Superior temporal gyrus (tissue), 1 donor: ENCODE results near the gene OPA3.

Experiments
- DNase-seq: peaks from one replicate; pipeline ENCODE4 v3.0.0-alpha.2; 2016; ENCODE audit errors: extremely low spot score

OPA3 gene

GRCh38 chr19:45505151-45505995 is 79.2 kb downstream of the OPA3 start:
- no peak for DNase-seq

DNA sequence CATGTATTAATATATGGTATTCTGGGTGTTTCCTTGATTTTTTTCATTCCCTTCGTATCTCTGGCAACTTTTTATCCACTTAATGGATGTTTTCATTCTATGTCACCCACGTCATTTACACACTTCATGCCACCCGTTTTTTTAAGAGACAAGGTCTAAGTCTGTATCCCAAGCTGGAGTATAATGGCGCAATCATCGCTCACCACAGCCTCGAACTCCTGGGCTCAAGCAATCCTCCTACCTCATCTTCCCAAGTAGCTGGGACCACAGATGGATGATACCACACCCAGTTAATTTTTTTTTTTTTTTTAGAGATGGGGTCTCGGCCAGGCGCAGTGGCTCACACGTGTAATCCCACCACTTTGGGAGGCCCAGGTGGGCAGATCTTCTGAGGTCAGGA is 80.7 kb downstream of the OPA3 start:
- DNase-seq = no peak

DNA sequence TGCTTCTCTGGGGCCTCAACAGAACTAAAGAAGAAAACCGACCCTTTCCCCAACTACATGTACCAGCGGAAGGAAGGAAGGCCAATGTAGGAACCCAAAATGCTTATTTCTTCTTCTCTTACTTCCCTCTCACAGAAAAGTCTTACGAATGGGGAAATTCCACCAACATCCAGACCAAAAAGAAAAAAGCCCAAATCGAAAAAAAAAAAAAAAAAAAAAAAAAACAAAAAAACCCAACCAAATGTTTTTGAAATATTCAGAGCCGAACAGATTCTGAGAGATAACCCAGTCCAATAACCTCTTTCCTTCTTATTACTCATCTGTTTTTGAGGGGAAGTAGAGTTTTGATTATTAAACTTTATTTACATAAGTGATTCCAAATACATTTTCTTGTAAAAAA is 82.5 kb downstream of the OPA3 start:
- DNase-seq = no peak

DNA sequence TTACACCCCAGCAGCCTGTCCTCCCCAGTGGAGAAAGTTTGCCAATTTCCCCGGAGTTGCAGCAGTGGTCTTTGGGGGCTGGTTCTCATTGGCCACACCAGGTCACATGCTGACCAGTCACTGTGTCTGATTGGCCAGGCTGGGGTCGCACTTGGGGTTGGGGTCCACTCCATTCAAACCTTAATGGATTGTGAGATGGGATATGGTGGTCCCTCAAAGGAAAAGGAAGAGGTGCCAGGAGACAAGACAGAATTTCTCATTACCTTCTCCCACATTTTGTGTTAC is 82.9 kb downstream of the OPA3 start:
- no peak for DNase-seq

DNA sequence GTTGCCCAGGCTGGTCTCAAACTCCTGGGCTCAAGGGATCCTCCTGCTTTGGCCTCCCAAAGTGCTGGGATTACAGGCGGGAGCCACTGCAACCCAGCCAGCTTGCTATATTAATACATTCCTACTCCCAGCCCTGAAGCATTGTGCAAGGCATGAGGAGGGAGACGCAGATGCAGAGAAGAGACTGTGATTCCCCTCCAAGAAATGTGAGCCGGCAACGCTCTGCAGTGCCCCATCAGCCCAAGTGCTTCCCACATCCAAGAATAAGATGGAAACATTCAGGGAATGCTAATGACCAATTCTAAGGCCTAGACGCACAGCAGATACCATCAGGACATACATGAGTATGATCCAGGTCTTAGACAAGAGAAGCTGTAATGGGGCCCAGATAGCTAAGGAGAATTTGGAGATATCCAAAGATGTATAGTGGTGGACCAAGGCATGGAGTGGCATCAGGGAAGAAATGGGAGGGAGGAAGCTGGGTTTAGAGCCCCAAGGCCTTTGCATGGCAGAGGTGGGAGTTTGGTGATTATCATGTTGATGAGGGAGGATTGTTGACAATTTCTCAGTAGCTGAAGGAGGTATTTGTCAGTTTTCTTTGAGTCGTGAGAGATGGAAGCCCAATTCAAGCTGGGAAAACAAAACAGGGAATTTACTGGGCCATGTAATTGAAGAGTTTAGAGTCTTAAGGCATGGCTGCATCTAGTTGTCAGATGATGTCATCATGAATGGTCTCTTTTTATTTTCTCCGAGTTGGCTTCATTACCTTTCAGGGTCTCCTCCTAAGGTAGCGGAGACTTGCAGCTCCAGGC is 83.5 kb downstream of the OPA3 start:
- no peak for DNase-seq

DNA sequence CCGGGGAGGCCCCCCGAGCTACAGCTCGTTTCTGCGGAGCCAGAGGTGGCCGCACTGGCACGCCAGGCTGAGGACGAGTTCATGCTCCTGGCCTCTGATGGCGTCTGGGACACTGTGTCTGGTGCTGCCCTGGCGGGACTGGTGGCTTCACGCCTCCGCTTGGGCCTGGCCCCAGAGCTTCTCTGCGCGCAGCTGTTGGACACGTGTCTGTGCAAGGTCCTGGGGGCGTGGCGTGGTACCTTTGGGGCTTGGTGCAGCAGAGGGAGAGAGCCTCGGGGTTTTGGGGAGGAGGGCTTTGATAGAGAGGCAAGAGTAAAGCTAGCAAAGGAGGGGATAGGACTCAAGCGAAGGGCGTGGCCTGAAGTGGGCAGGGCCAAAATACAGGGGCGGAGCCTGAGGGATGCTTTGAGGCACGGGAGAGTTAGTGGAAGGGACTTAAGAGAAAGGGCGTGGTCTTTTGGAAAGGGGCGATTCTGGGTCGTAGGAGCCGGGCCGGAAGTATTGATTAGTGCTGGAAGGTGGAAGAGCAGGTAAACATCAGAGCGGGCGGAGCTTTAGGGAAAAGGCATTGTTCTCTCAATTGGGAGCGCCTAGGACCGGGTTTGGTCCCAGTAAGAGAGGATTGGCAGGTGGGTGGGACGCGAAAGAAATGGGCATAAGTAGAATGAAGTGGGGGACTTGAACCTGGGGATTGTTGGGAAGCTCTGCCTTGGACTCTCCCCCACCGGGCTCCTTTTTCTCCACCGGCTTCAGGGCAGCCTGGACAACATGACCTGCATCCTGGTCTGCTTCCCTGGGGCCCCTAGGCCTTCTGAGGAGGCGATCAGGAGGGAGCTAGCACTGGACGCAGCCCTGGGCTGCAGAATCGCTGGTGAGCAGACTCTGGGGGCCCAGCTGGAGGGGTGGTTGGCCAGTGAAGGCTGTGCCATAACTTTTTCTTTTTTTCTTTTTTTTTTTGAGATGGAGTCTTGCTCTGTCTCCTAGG is 85.1 kb downstream of the OPA3 start:
- no peak for DNase-seq

DNA sequence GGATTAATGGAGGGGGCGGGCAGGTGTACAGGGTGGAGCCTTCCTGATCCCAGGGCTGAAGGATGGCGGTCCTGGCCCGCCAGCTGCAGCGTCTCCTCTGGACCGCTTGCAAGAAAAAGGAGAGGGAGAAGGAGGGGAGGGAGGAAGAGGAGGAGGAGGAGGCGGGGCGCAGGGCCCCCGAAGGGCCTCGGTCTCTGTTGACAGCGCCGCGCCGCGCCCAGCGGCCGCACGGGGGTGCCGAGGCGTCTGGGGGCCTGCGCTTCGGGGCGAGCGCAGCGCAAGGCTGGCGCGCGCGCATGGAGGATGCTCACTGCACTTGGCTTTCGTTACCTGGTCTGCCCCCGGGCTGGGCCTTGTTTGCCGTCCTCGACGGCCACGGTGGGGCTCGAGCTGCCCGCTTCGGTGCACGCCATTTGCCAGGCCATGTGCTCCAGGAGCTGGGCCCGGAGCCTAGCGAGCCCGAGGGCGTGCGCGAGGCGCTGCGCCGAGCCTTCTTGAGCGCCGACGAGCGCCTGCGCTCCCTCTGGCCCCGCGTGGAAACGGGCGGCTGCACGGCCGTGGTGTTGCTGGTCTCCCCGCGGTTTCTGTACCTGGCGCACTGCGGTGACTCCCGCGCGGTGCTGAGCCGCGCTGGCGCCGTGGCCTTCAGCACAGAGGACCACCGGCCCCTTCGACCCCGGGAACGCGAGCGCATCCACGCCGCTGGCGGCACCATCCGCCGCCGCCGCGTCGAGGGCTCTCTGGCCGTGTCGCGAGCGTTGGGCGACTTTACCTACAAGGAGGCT is 86.0 kb downstream of the OPA3 start, which contains the start of gene PPM1N:
Gene PPM1N (plus strand): TSS at position 33 of the 785 bp plus-strand sequence. CDS start 30 bp downstream, at position 63.
- DNase-seq = no peak

DNA sequence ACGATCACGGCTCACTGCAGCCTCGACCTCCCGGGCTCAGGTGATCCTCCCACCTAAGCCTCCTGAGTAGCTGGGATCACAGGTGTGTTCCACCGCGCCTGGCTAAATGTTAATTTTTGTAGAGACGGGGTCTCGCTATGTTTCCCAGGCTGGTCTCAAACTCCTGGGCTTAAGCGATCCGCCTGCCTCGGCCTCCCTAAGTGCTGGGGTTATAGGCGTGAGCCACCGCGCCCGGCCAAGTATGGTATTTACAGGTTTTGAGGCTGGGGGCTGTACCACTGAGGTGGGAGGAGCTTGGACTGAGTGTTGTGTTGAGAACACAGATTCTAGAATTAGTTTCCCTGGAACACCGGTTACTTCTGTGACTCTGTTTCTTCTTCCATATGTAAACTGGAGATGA is 86.8 kb downstream of the OPA3 start:
- DNase-seq = no peak

- no peak for DNase-seq
Observed at GRCh38 chr19:45496349-45496953, 88.2 kb downstream of the OPA3 start.

DNA sequence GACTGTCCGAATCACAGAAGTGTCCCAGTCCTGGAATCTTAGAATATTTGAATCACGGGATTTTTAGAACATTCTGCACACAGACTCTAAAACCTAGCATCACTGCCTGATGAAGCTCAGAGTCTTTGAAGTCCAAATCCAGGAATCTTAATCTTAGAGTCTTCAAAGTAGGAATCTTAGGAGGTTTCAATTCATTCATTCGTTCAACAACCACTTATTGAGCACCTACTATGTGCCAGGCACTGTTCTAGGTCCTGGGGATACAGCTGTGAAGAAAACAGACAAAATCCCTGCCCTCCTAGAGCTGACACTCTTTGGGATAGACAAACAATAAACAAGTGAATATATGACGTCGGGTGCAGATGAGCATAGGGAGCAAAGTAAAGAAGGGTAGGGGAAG is 89.4 kb downstream of the OPA3 start:
- DNase-seq = no peak

DNA sequence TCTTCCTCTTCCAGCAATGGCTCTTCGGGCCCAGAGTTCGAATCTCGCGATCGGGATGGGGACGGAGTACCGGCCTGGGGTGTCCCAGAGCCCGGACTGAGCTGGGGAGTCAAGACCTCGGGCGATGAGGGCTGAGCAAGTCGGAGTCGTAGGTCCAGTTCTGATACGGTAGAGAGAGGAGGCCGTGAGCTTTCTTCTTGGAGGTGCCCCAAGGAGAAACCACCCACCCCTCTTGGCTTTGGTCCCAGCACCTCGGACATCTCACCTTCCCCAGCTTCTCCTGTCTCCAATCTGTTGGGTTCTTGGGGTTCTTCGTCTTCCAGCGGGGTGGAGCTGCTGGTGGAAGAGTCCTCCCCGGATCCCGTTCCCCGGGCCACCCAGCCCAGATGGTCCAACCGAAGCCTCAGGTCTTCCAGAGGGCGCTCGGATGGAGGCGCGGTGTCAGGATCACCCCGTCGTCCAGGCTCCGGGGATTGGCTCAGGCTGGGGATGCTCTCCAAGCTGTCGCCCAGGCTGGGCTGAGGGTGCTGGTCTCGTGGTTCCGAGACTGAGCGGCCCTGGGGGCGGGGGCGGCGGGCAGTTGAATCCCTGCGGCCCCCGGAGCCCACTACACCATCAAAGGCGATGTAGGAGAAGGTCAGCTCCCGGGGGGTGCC is 90.2 kb downstream of the OPA3 start:
- DNase-seq = no peak

DNA sequence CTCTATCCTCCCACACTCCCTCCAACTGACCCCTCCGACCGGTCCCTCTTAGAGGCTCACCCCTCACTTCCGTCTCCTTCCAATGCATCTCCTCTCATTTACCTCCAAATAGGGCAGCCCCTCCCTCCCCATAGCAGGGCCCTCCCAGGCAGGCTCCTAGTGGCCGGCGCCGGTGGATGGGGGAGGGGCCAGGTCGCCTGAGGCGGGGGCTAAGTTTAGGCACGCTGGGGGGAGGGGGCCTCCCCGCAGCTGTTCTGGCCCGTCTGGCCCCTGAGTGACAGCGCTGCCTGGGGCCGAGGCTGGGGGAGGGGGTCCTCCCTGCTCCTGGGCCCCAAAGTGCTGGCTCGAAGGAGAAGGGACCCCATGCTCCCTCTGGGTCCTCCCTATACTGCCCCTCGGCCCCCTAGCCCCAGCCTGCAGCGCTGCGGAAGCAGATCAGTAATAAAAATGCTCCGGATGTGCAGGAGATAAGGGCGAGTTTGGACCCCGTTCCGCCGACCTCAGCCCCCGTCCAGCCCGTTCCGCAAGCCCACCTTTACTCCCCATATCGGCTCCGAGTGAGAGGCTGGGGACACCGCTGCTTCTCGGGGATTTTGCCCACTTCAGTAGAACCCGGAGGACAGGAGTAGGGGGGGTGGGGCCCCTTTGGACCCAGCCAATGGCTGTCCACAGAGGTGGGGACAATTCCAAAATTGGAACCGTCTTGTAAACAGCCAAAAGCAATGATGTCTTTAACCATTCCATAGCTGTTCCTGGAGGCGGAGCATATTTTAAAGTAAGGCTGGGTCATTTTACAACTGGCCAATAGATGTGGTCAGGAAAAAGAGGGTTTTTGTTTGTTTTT is 91.8 kb downstream of the OPA3 start:
- peak; percentile 57 for DNase-seq

DNA sequence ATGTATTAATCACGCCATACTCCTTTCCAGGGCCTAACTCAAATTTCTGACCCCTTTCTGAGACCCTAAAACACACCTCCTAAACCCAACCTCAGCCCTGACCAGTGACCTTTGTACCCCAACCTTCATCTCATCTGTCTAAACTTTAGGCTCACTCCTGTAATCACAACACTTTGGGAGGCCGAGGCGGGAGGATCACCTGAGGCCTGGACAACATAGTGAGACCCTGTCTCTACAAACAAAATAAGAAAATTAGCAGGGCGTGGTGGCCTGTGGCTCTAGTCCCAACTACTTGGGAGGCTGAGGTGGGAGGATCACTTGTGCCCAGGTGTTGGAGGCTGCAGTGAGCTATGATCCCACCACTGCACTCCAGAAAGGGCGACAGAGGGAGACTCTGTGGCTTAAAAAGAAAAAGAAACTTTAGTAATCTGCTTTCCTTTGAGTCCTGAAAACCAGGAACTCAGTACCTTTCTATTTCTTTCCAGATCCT is 92.4 kb downstream of the OPA3 start:
- DNase-seq = no peak

DNA sequence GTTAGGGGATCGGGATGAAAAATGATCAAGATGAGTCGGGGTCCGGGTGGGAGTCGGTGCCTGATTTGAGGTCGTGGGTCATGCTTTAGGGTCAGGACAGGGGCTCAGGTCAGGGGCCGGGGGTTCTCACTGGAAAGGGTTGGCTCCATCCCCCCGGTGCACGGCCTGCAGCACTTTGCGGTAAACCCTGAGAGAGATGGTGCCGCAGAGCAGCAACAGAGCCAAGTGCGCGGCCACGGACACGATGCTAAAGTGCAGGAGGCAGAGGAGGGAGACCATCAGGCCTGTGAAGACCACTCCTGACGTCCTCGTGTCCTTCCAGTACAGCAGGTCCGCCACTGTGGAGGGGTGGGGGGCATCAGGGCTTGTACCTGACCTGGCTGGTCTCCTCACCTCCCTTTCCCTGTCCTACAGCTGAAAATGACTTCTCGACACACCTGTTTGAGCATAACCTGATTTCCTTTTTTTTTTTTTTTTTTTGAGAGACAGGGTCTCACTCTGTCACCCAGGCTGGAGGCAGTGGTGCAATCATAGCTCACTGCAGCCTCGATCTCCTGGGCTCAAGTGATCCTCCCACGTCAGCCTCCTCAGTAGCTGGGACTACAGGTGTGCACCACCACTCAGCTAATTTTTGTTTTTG is 95.3 kb downstream of the OPA3 start:
- no peak for DNase-seq

GRCh38 chr19:45488708-45489107 is 95.9 kb downstream of the OPA3 start:
- DNase-seq = no peak

DNA sequence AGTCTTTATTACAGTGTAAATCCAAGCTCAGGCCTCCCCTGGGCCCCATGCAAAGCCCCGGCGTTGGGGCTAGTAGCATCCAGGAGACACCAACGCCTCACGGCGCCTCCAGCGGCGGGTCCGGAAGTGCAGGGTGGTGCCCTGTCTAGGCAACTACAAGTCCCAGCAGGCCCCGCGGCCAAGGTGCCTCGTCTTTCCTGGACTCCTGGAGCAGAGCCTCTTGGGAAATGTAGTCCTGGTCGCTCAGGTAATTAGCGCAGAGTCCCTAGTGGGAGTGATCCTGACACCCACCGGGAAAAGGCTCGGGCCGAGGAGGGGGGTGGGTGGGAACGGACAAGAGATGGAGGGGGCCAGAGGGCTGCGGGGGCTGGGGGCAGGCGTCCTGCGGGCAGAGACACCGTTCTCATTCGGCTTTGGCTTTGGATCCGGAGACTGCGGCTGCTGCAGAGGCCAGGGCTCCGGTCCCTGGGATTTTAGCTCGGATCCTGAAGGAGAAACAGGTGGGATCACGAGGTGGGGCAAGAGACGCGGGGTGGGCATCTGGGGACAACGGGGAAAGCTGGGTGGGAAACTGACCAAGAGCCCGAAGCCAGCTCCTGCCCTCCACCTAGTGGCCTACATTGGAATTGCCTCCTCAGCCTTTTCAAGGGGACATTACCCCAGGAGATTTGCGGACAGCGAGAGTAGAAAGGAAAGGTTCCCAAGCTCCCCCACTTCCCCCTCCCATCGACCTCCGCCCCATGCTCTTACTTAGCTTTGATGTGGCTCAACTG is 99.1 kb downstream of the OPA3 start:
- peak; percentile 98 for DNase-seq

GRCh38 chr19:45484273-45484945 is 100.2 kb downstream of the OPA3 start:
- no peak for DNase-seq
